22Rv1 (cell line): Measurements from ENCODE around the gene EMILIN1.

Experiments
- CTCF ChIP-seq: fragments of 450-650 bp; IDR thresholded peaks from 2 replicates; pipeline ENCODE4 v1.5.1; 2017; ENCODE audit warnings: mild to moderate bottlenecking
- ZFX ChIP-seq: fragments of 450-650 bp; IDR thresholded peaks from 2 replicates; pipeline ENCODE4 v1.6.1; 2017; ENCODE audit warnings: antibody characterized with exemption, borderline replicate concordance

- TF ChIP-seq CTCF (no peak), ZFX (no peak)
Observed at GRCh38 chr2:27117995-27118524, 39.6 kb downstream of the EMILIN1 start.
